Measurements from ENCODE around the gene SLC6A12.

Gene SLC6A12

GRCh38 chr12:252636-253035 lies 38.7 kb upstream of the SLC6A12 start:
- no peak overlapping the region for H3K27ac ChIP-seq (replicated peaks)
- TF ChIP-seq REST (IDR thresholded peaks at IDR 0.05; ENCODE audit: insufficient replicate concordance, low read depth) (no peak), POLR2AphosphoS5 (IDR thresholded peaks at IDR 0.05; ENCODE audit: low read depth) (no peak), GABPA (IDR thresholded peaks at IDR 0.05; ENCODE audit: low read depth) (no peak), SPI1 (IDR thresholded peaks at IDR 0.05; ENCODE audit: borderline replicate concordance, low read depth) (no peak), CTCF (IDR thresholded peaks at IDR 0.05; ENCODE audit: insufficient read depth, low read length) (no peak)
- no peak for DNase-seq (ENCODE audit: low read depth in 1 of 2, low spot score in 1 of 2)
- H3K4me3 ChIP-seq (replicated peaks; ENCODE audit: insufficient read depth, low read length) = no peak overlapping the region
- no peaks in the 10 kb centered on the region for H3K27me3 ChIP-seq (ENCODE audit: insufficient read depth, poor library complexity, severe bottlenecking)

GRCh38 chr12:247271-247670 lies 33.3 kb upstream of the SLC6A12 start:
- no peaks in the 10 kb centered on the region for H3K27me3 ChIP-seq (ENCODE audit: insufficient read depth, poor library complexity, severe bottlenecking)
- no peak for DNase-seq (ENCODE audit: low read depth in 1 of 2, low spot score in 1 of 2)

GRCh38 chr12:243381-243780 lies 29.4 kb upstream of the SLC6A12 start:
- Histone ChIP-seq H3K27ac (replicated peaks) (no peak overlapping the region), H3K4me3 (replicated peaks; ENCODE audit: insufficient read depth, low read length) (no peak overlapping the region), H3K27me3 (ENCODE audit: insufficient read depth, poor library complexity, severe bottlenecking) (no peaks in the 10 kb centered on the region)
- no peak for DNase-seq (ENCODE audit: low read depth in 1 of 2, low spot score in 1 of 2)
- TF ChIP-seq REST (IDR thresholded peaks at IDR 0.05; ENCODE audit: insufficient replicate concordance, low read depth) (no peak), SPI1 (IDR thresholded peaks at IDR 0.05; ENCODE audit: borderline replicate concordance, low read depth) (no peak), POLR2AphosphoS5 (IDR thresholded peaks at IDR 0.05; ENCODE audit: low read depth) (no peak), GABPA (IDR thresholded peaks at IDR 0.05; ENCODE audit: low read depth) (no peak)

More at GRCh38 chr12:247271-247670, 33.3 kb upstream of the SLC6A12 start:
- TF ChIP-seq POLR2AphosphoS5 (IDR thresholded peaks at IDR 0.05; ENCODE audit: low read depth) (no peak), GABPA (IDR thresholded peaks at IDR 0.05; ENCODE audit: low read depth) (no peak), SPI1 (IDR thresholded peaks at IDR 0.05; ENCODE audit: borderline replicate concordance, low read depth) (no peak), REST (IDR thresholded peaks at IDR 0.05; ENCODE audit: insufficient replicate concordance, low read depth) (no peak), CTCF (IDR thresholded peaks at IDR 0.05; ENCODE audit: insufficient read depth, low read length) (no peak)
- Histone ChIP-seq H3K27ac (replicated peaks) (no peak overlapping the region), H3K4me3 (replicated peaks; ENCODE audit: insufficient read depth, low read length) (no peak overlapping the region)

Measured in HL-60 (cell line).